GM12878 (cell line): Measurements from ENCODE around the gene ZNF189. TPM values are rescaled to one million over a fixed set of nuclear protein-coding genes. Genes with fewer than 3 reads are reported as not detected.

Source experiments
- ATAC-seq: fragments of 200-7000 bp; cut with Tn5 transposase; 3 replicates; pipeline ENCODE4 v1.9.1; 2020; ENCODE audit warnings: mild to moderate bottlenecking, moderate library complexity
- BruUV-seq: library from RNA; stranded (reverse); fragments of 400-500 nt; replicated peaks from 2 replicates; lab custom pipeline; 2021; lab: Mats Ljungman, UMichigan
- CTCF ChIA-PET: fragments of 300-600 bp; sonication (Branson Sonifier 250); formaldehyde crosslinking; extraction: SDS; loops from one replicate; lab custom pipeline; 2021; ENCODE audit warnings: inconsistent platforms; lab: Yijun Ruan, JAX
- POLR2A ChIA-PET: fragments of 350-600 bp; formaldehyde crosslinking; extraction: SDS; loops from one replicate; lab custom pipeline; 2021; ENCODE audit warnings: inconsistent platforms; lab: Charles Lee
- RAD21 ChIA-PET: fragments of 300-600 bp; sonication (Branson Sonifier 250); formaldehyde crosslinking; loops from one replicate; lab custom pipeline; 2023; ENCODE audit warnings: antibody characterized with exemption; ENCODE audit not compliant: unreplicated experiment; lab: Charles Lee
- SMC1A ChIA-PET: fragments of 300-600 bp; sonication (Branson Sonifier 250); formaldehyde crosslinking; loops from one replicate; lab custom pipeline; 2023; ENCODE audit not compliant: unreplicated experiment, uncharacterized antibody; lab: Charles Lee
- DNase-seq: peaks from one replicate; pipeline ENCODE4 v3.0.0-alpha.2; 2011; ENCODE audit warnings: low read depth, low spot score
- FAIRE-seq: peaks from 3 replicates; lab custom pipeline; 2011; peaks lifted over from hg19 to GRCh38; lab: Jason Lieb, UNC
- H2AFZ ChIP-seq: 2 replicates; pipeline ENCODE4 v1.6.0; 2011; ENCODE audit warnings: low read depth, low read length, control low read depth; ENCODE audit not compliant: control insufficient read depth
- H3K27ac ChIP-seq: 2 replicates; pipeline ENCODE4 v1.5.1; 2011; ENCODE audit warnings: control low read depth; ENCODE audit not compliant: control insufficient read depth, insufficient read depth
- H3K27me3 ChIP-seq, 2 experiments: replicated peaks in 1 of 2; 2 replicates each; pipeline versions ENCODE4 v1.6.0 to v1.6.1; 2011; ENCODE audit warnings: low read length in 1 of 2; ENCODE audit not compliant: control insufficient read depth in 2 of 2, insufficient read depth in 2 of 2
- H3K36me3 ChIP-seq, 2 experiments: 2 replicates each; pipeline ENCODE4 v1.5.1; 2011; ENCODE audit warnings: low read length in 1 of 2; ENCODE audit not compliant: control insufficient read depth in 2 of 2, insufficient read depth in 2 of 2
- H3K4me1 ChIP-seq: 2 replicates; pipeline ENCODE4 v1.6.1; 2011; ENCODE audit warnings: mild to moderate bottlenecking, low read length, moderate library complexity, mixed read lengths; ENCODE audit not compliant: control insufficient read depth, insufficient read depth
- H3K4me2 ChIP-seq: 2 replicates; pipeline ENCODE4 v1.6.0; 2011; ENCODE audit warnings: control low read depth; ENCODE audit not compliant: control insufficient read depth, insufficient read depth
- H3K4me3 ChIP-seq: fragments of 200-600 bp; sonication (generic); 2 replicates; pipeline ENCODE4 v1.5.1; 2016
- H3K79me2 ChIP-seq: 2 replicates; pipeline ENCODE4 v1.6.0; 2011; ENCODE audit warnings: low read length; ENCODE audit not compliant: control insufficient read depth, insufficient read depth
- H3K9ac ChIP-seq: 2 replicates; pipeline ENCODE4 v1.8.0; 2011; ENCODE audit warnings: low read length, control low read depth, mixed read lengths; ENCODE audit not compliant: control insufficient read depth, insufficient read depth
- H3K9me3 ChIP-seq: replicated peaks from 3 replicates; pipeline ENCODE4 v1.5.1; 2011; ENCODE audit warnings: mild to moderate bottlenecking, low read length; ENCODE audit not compliant: control insufficient read depth, insufficient read depth
- H4K20me1 ChIP-seq: 2 replicates; pipeline ENCODE4 v1.6.0; 2011; ENCODE audit not compliant: control insufficient read depth, insufficient read depth
- BHLHE40 ChIP-seq, 2 experiments: fragments of 450-650 bp in 1 of 2; IDR thresholded peaks; 2 replicates each; pipeline ENCODE4 v1.6.1; 2011 to 2017; ENCODE audit warnings: low read depth in 2 of 2, borderline replicate concordance in 1 of 2, improper control_type of control experiment in 1 of 2, low read length in 1 of 2, mild to moderate bottlenecking in 1 of 2
- CREB1 ChIP-seq: IDR thresholded peaks from 2 replicates; pipeline ENCODE4 v1.6.1; 2012; ENCODE audit warnings: low read depth, mild to moderate bottlenecking, inconsistent platforms
- ELK1 ChIP-seq: IDR thresholded peaks from 2 replicates; pipeline ENCODE4 v1.6.1; 2012; ENCODE audit warnings: low read depth, low read length, improper control_type of control experiment
- FOXM1 ChIP-seq: IDR thresholded peaks from 2 replicates; pipeline ENCODE4 v1.6.1; 2012; ENCODE audit warnings: low read depth, mild to moderate bottlenecking, inconsistent platforms, low read length, moderate library complexity
- MYC ChIP-seq: IDR thresholded peaks from 2 replicates; pipeline ENCODE4 v1.6.1; 2011; ENCODE audit warnings: mild to moderate bottlenecking, low read length, moderate library complexity, inconsistent platforms; ENCODE audit not compliant: insufficient read depth, insufficient replicate concordance, insufficient read length, severe bottlenecking
- NFXL1 ChIP-seq: fragments of 450-650 bp; IDR thresholded peaks from 2 replicates; pipeline ENCODE4 v1.6.1; 2017; ENCODE audit warnings: antibody characterized with exemption, mild to moderate bottlenecking, borderline replicate concordance
- PKNOX1 ChIP-seq: fragments of 450-650 bp; IDR thresholded peaks from 2 replicates; pipeline ENCODE4 v1.6.1; 2016; ENCODE audit warnings: mild to moderate bottlenecking
- RAD21 ChIP-seq: IDR thresholded peaks from 2 replicates; pipeline ENCODE4 v1.6.1; 2011; ENCODE audit warnings: mild to moderate bottlenecking, low read depth, low read length, moderate library complexity; ENCODE audit not compliant: insufficient read depth
- RELA ChIP-seq: fragments of 450-650 bp; IDR thresholded peaks from 2 replicates; pipeline ENCODE4 v1.8.0; 2014; ENCODE audit warnings: borderline replicate concordance; ENCODE audit not compliant: partially characterized antibody
- ZNF217 ChIP-seq: fragments of 450-650 bp; IDR thresholded peaks from 2 replicates; pipeline ENCODE4 v1.6.1; 2017; ENCODE audit warnings: antibody characterized with exemption, mild to moderate bottlenecking
- ZNF24 ChIP-seq: fragments of 450-650 bp; IDR thresholded peaks from 2 replicates; pipeline ENCODE4 v1.6.1; 2017; ENCODE audit warnings: antibody characterized with exemption, mild to moderate bottlenecking
- ZNF622 ChIP-seq: fragments of 450-650 bp; IDR thresholded peaks from 2 replicates; pipeline ENCODE4 v1.6.1; 2017; ENCODE audit warnings: mild to moderate bottlenecking, inconsistent platforms
- WGBS: methylation state at CpG from one replicate; pipeline ENCODE4 v1.1.6; 2016; ENCODE audit warnings: low lambda C conversion rate; ENCODE audit not compliant: insufficient replicate concordance, insufficient coverage; ENCODE audit errors: missing lambda C conversion rate; 5-methylcytosine and 5-hydroxymethylcytosine counted together
- in situ Hi-C: fragments of 300-500 bp; cut with MboI; formaldehyde crosslinking; loops from 9 replicates; pipeline ENCODE4 v1.14.3; 2018; ENCODE audit warnings: mixed read lengths
- intact Hi-C: fragments of 100-400 bp; cut with micrococcal nuclease; formaldehyde crosslinking; loops from one replicate; pipeline ENCODE4 v1.14.2; 2022; ENCODE audit not compliant: unreplicated experiment
- polyA plus RNA-seq, 11 experiments: library from polyadenylated mRNA; depleted of rRNA in 4 of 11; unstranded in 6 of 11; stranded (reverse) in 5 of 11; fragments of >200 nt; fragmentation: Nextera tagmentation in 4 of 11; fragmentation: Illumina TruSeq in 1 of 11; extraction: Ambion mirVana in 4 of 11; extraction: Trizol in 1 of 11; gene quantifications; 1 replicate in 1 of 11; 2 replicates in 10 of 11; pipeline versions ENCODE4 v1.2.1 to v1.2.3, GENCODE V29; 2011 to 2016; ENCODE audit warnings: inconsistent platforms in 2 of 11, missing spikeins in 2 of 11, low read depth in 1 of 11
- total RNA-seq, 4 experiments: library from RNA; depleted of rRNA in 3 of 4; stranded (reverse); fragments of >200 nt in 3 of 4; fragmentation: Illumina TruSeq in 1 of 4; extraction: Trizol in 1 of 4; gene quantifications; 2 replicates each; pipeline versions ENCODE4 v1.2.1 to v1.2.3, GENCODE V29; 2013 to 2021
- TF ChIP-seq, protein P1 (sequence below): IDR thresholded peaks from 2 replicates; pipeline ENCODE4 v1.6.1; 2012; ENCODE audit warnings: low read depth, low read length, improper control_type of control experiment

The ZNF189 gene
- total and polyA plus RNA-seq, 10 of the 15 experiments (the other 5 are each of a cell fraction or from before 2014, with no cell fraction given) = 3.1 to 12.3 (median 7.4) TPM

DNA sequence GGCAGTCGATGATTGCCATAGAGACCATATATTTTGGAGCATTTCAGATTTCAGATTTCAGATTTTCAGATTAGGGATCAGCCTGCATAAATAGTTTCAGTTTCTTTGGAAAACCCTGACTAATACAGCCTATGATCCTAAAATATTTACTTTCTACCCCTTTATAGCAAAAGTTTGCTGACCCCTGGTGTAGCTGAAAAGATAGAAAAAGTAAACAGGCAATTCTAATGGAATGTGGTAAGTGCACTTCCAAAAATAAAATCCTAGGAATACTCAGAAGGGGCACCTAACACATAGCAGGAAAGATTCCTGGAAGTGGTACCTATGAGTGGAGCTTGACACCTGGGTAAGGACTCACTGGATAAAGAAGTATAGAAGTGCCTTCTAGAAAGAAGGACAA lies 48.4 kb upstream of the ZNF189 start:
- RAD21 ChIA-PET = no interaction called here

More for the DNA sequence above, 48.4 kb upstream of the ZNF189 start:
- ChIA-PET POLR2A (no interaction called here), SMC1A (interaction anchor here (1.2 kb wide), 1 partner anchor 22 kb away, joined by 3 read pairs; no protein-coding TSS in a partner anchor), CTCF (interaction anchor here (0.6 to 2.8 kb wide), 2 partner anchors 39 to 1002 kb away, joined by 3 to 8 read pairs; no protein-coding TSS in a partner anchor)
- TF ChIP-seq PKNOX1 (no peak), CREB1 (no peak), BHLHE40 (IDR thresholded peaks at IDR 0.05; ENCODE audit: borderline replicate concordance in 1 of 2, low read depth in 2 of 2, low read length in 1 of 2) (no peak), ELK1 (no peak), RELA (no peak), RAD21 (no peak), ZNF217 (no peak), MYC (no peak), ZNF622 (no peak), FOXM1 (no peak), ZNF24 (no peak), NFXL1 (no peak)
- TF ChIP-seq, protein P1, sequence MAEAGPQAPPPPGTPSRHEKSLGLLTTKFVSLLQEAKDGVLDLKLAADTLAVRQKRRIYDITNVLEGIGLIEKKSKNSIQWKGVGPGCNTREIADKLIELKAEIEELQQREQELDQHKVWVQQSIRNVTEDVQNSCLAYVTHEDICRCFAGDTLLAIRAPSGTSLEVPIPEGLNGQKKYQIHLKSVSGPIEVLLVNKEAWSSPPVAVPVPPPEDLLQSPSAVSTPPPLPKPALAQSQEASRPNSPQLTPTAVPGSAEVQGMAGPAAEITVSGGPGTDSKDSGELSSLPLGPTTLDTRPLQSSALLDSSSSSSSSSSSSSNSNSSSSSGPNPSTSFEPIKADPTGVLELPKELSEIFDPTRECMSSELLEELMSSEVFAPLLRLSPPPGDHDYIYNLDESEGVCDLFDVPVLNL = no peak
- BruUV-seq = no TSS peak
- H3K4me1 ChIP-seq = no peaks in the 10 kb centered on the region
- intact Hi-C loops = no loop called here
- H4K20me1 ChIP-seq = no peaks in the 10 kb centered on the region
- H3K9ac ChIP-seq = no peak overlapping the region
- no peaks in the 10 kb centered on the region; a peak in 1 of 4 replicates for H3K27me3 ChIP-seq
- no peak for ATAC-seq
- H3K4me2 ChIP-seq = no peak overlapping the region
- no peak for DNase-seq
- no peak overlapping the region for H3K27ac ChIP-seq
- FAIRE-seq = no peak
- no peak overlapping the region for H2AFZ ChIP-seq
- no peaks in the 10 kb centered on the region for H3K79me2 ChIP-seq
- no peaks in the 10 kb centered on the region for H3K9me3 ChIP-seq
- H3K36me3 ChIP-seq = no peaks in the 10 kb centered on the region
- WGBS = 0% methylated on average over 1 of the region's 1 CpG
- no peak overlapping the region for H3K4me3 ChIP-seq
- in situ Hi-C loops = no loop called here
